ENCODE data around the gene XRN1.
A peak's percentile ranks its signal among the peaks of the same experiment; 100 is the strongest.
"Not testable (repeated sequence)": the region's sequence is repeated elsewhere in the genome, so short reads cannot be mapped to it uniquely, and the experiment has no call there.

Gene XRN1

GRCh38 chr3:142447852-142448823 is at the start of gene XRN1:
Gene XRN1, minus strand, starts transcription at chr3:142448037. Its CDS starts 93 bp downstream, at chr3:142447944.
- DNase-seq (ENCODE audit: low read depth in 2 of 2), result peak; percentile 87 to 89

GRCh38 chr3:142495103-142495502 is 47.3 kb upstream of the XRN1 start:
- no peak for DNase-seq (ENCODE audit: low read depth in 2 of 2)

- no peak for DNase-seq (ENCODE audit: low read depth in 2 of 2)
These were observed 44.3 kb upstream of the XRN1 start for GRCh38 chr3:142492184-142492583.

GRCh38 chr3:142489572-142490323 is 41.9 kb upstream of the XRN1 start:
- no peak for DNase-seq (ENCODE audit: low read depth in 2 of 2)

GRCh38 chr3:142484912-142485435 is 37.1 kb upstream of the XRN1 start:
- no peak for DNase-seq (ENCODE audit: low read depth in 2 of 2)

GRCh38 chr3:142481196-142481595 is 33.4 kb upstream of the XRN1 start:
- DNase-seq (ENCODE audit: low read depth in 2 of 2), result no peak

GRCh38 chr3:142470826-142471225 is 23.0 kb upstream of the XRN1 start:
- no peak for DNase-seq (ENCODE audit: low read depth in 2 of 2)

- no peak for DNase-seq (ENCODE audit: low read depth in 2 of 2)
These were observed 20.6 kb upstream of the XRN1 start for GRCh38 chr3:142468456-142468855.

GRCh38 chr3:142467768-142468167 is 19.9 kb upstream of the XRN1 start:
- no peak for DNase-seq (ENCODE audit: low read depth in 2 of 2)

GRCh38 chr3:142460689-142461088 is 12.9 kb upstream of the XRN1 start:
- DNase-seq (ENCODE audit: low read depth in 2 of 2), result no peak

- no peak for DNase-seq (ENCODE audit: low read depth in 2 of 2)
These were observed 12.1 kb upstream of the XRN1 start for GRCh38 chr3:142459929-142460328.

- DNase-seq (ENCODE audit: low read depth in 2 of 2), result no peak
These were observed 11.3 kb upstream of the XRN1 start for GRCh38 chr3:142459096-142459495.

- DNase-seq (ENCODE audit: low read depth in 2 of 2), result no peak
These were observed 3.0 kb upstream of the XRN1 start for GRCh38 chr3:142450881-142451280.

- no peak for DNase-seq (ENCODE audit: low read depth in 2 of 2)
These were observed 2.4 kb upstream of the XRN1 start for GRCh38 chr3:142450189-142450588.

GRCh38 chr3:142447301-142447851 is 461 bp downstream of the XRN1 start:
- DNase-seq (ENCODE audit: low read depth in 2 of 2), result peak; percentile 19

- DNase-seq (ENCODE audit: low read depth in 2 of 2), result no peak
These were observed 2.0 kb downstream of the XRN1 start for GRCh38 chr3:142445816-142446254.

GRCh38 chr3:142444343-142444742 is 3.5 kb downstream of the XRN1 start:
- no peak for DNase-seq (ENCODE audit: low read depth in 2 of 2)

- not testable (repeated sequence) for DNase-seq (ENCODE audit: low read depth in 2 of 2)
These were observed 4.8 kb downstream of the XRN1 start for GRCh38 chr3:142443060-142443459.

GRCh38 chr3:142439499-142440220 is 8.2 kb downstream of the XRN1 start:
- DNase-seq (ENCODE audit: low read depth in 2 of 2), result not testable (repeated sequence)

- not testable (repeated sequence) for DNase-seq (ENCODE audit: low read depth in 2 of 2)
These were observed 9.7 kb downstream of the XRN1 start for GRCh38 chr3:142438096-142438495.

- DNase-seq (ENCODE audit: low read depth in 2 of 2), result no peak
These were observed 10.8 kb downstream of the XRN1 start for GRCh38 chr3:142436951-142437585.
